Glutamatergic neuron (in vitro differentiated cells): ENCODE data around the gene MYO5A. TPM values are rescaled to one million over a fixed set of nuclear protein-coding genes. Genes with fewer than 3 reads are reported as not detected.

Experiments
- DNase-seq: peaks from one replicate; pipeline ENCODE4 v3.0.0; 2022
- H3K27ac Mint-ChIP-seq: one replicate; pipeline ENCODE4 v1.8.0; 2020; ENCODE audit warnings: mild to moderate bottlenecking, mixed read lengths, inconsistent platforms; ENCODE audit not compliant: unreplicated experiment
- H3K27me3 Mint-ChIP-seq: one replicate; pipeline ENCODE4 v1.8.0; 2020; ENCODE audit warnings: mild to moderate bottlenecking, moderate library complexity, mixed read lengths, inconsistent platforms; ENCODE audit not compliant: unreplicated experiment
- H3K36me3 Mint-ChIP-seq: one replicate; pipeline ENCODE4 v1.8.0; 2020; ENCODE audit warnings: mild to moderate bottlenecking, mixed read lengths, inconsistent platforms; ENCODE audit not compliant: unreplicated experiment
- H3K4me1 Mint-ChIP-seq: one replicate; pipeline ENCODE4 v1.8.0; 2020; ENCODE audit warnings: mild to moderate bottlenecking, low read depth, mixed read lengths, inconsistent platforms; ENCODE audit not compliant: unreplicated experiment
- H3K4me3 Mint-ChIP-seq: one replicate; pipeline ENCODE4 v1.8.0; 2020; ENCODE audit warnings: mild to moderate bottlenecking, mixed read lengths, inconsistent platforms; ENCODE audit not compliant: unreplicated experiment
- H3K9me3 Mint-ChIP-seq: one replicate; pipeline ENCODE4 v1.8.0; 2020; ENCODE audit warnings: mild to moderate bottlenecking, moderate library complexity, mixed read lengths, inconsistent platforms; ENCODE audit not compliant: unreplicated experiment
- CTCF ChIP-seq: fragments of 200-600 bp; sonication (generic); IDR thresholded peaks from one replicate; pipeline ENCODE4 v1.5.0; 2021; ENCODE audit not compliant: partially characterized antibody, unreplicated experiment
- total RNA-seq: library from RNA; stranded (reverse); fragmentation: NEBNext Ultra II Directional; extraction: Animal tissue kit (Norgen Biotek cat#: 25700); gene quantifications from one replicate; pipeline ENCODE4 v1.2.1, GENCODE V29; 2021; ENCODE audit not compliant: unreplicated experiment

Gene MYO5A
- total RNA-seq, 1 donor from 2014 or later, result 61.0 TPM

GRCh38 chr15:52281085-52282035 lies 247.3 kb downstream of the MYO5A start:
- Mint-ChIP-seq H3K27me3 (peaks cover 1% of the 10 kb centered on the region), H3K4me3 (no peak overlapping the region), H3K36me3 (no peaks in the 10 kb centered on the region), H3K9me3 (peaks cover 4% of the 10 kb centered on the region), H3K27ac (no peak overlapping the region), H3K4me1 (peaks cover 14% of the 10 kb centered on the region)
- no peak for DNase-seq
- TF ChIP-seq CTCF, result no peak

- Mint-ChIP-seq H3K36me3 (no peaks in the 10 kb centered on the region), H3K27ac (no peak overlapping the region), H3K4me1 (peaks cover 21% of the 10 kb centered on the region), H3K27me3 (peaks cover 1% of the 10 kb centered on the region), H3K9me3 (peaks cover 4% of the 10 kb centered on the region), H3K4me3 (no peak overlapping the region)
- no peak for DNase-seq
- no peak for TF ChIP-seq CTCF
These were observed 248.2 kb downstream of the MYO5A start for GRCh38 chr15:52280326-52281084.

- Mint-ChIP-seq H3K9me3 (peaks cover 2% of the 10 kb centered on the region), H3K27me3 (peaks cover 1% of the 10 kb centered on the region), H3K27ac (no peak overlapping the region), H3K4me1 (peaks cover 21% of the 10 kb centered on the region), H3K36me3 (no peaks in the 10 kb centered on the region), H3K4me3 (no peak overlapping the region)
- TF ChIP-seq CTCF, result no peak
- no peak for DNase-seq
These were observed 249.9 kb downstream of the MYO5A start for GRCh38 chr15:52278636-52279367.

- no peak overlapping the region for H3K4me3 Mint-ChIP-seq
- no peaks in the 10 kb centered on the region for H3K36me3 Mint-ChIP-seq
- TF ChIP-seq CTCF, result no peak
- no peak overlapping the region for H3K27ac Mint-ChIP-seq
- DNase-seq, result no peak
- H3K4me1 Mint-ChIP-seq, result peaks cover 21% of the 10 kb centered on the region
- H3K27me3 Mint-ChIP-seq, result peaks cover 1% of the 10 kb centered on the region
- peaks cover 2% of the 10 kb centered on the region for H3K9me3 Mint-ChIP-seq
These were observed 250.5 kb downstream of the MYO5A start for GRCh38 chr15:52278135-52278534.
